Neural crest cell (in vitro differentiated cells): ENCODE measurements around the gene OR5K1. TPM values are rescaled to one million over a fixed set of nuclear protein-coding genes. Genes with fewer than 3 reads are reported as not detected.

Experiments
- DNase-seq: peaks from one replicate; pipeline ENCODE4 v3.0.0; 2021; ENCODE audit warnings: low read depth, mixed read lengths, low spot score
- H3K27ac Mint-ChIP-seq: one replicate; pipeline ENCODE4 v1.8.0; 2021; ENCODE audit warnings: mild to moderate bottlenecking, mixed read lengths; ENCODE audit not compliant: unreplicated experiment
- H3K27me3 Mint-ChIP-seq: 2 replicates; pipeline ENCODE4 v1.8.0; 2021; ENCODE audit warnings: low read depth, mild to moderate bottlenecking, mixed read lengths
- H3K36me3 Mint-ChIP-seq: 2 replicates; pipeline ENCODE4 v1.8.0; 2021; ENCODE audit warnings: low read depth, mild to moderate bottlenecking, mixed read lengths
- H3K4me1 Mint-ChIP-seq: 2 replicates; pipeline ENCODE4 v1.8.0; 2021; ENCODE audit warnings: mixed read lengths
- H3K4me3 Mint-ChIP-seq: one replicate; pipeline ENCODE4 v1.8.0; 2021; ENCODE audit warnings: mild to moderate bottlenecking, mixed read lengths
- H3K9me3 Mint-ChIP-seq: 2 replicates; pipeline ENCODE4 v1.8.0; 2021; ENCODE audit warnings: mixed read lengths
- CTCF ChIP-seq: fragments of 200-600 bp; sonication (generic); conservative IDR thresholded peaks from 2 replicates; pipeline ENCODE4 v1.5.0; 2021; ENCODE audit warnings: antibody characterized with exemption, mild to moderate bottlenecking
- total RNA-seq: library from RNA; stranded (reverse); gene quantifications from 2 replicates; pipeline ENCODE4 v1.2.1, GENCODE V29; 2021

The OR5K1 gene
- total RNA-seq, 1 donor from 2014 or later, result not detected

- Mint-ChIP-seq H3K27ac (no peak overlapping the region), H3K4me3 (no peak overlapping the region), H3K9me3 (no peaks in the 10 kb centered on the region), H3K36me3 (no peaks in the 10 kb centered on the region), H3K27me3 (peaks cover 2% of the 10 kb centered on the region), H3K4me1 (no peaks in the 10 kb centered on the region)
- no peak for TF ChIP-seq CTCF
- no peak for DNase-seq
Measured at GRCh38 chr3:98457543-98457942, 5.5 kb upstream of the OR5K1 start.

DNA sequence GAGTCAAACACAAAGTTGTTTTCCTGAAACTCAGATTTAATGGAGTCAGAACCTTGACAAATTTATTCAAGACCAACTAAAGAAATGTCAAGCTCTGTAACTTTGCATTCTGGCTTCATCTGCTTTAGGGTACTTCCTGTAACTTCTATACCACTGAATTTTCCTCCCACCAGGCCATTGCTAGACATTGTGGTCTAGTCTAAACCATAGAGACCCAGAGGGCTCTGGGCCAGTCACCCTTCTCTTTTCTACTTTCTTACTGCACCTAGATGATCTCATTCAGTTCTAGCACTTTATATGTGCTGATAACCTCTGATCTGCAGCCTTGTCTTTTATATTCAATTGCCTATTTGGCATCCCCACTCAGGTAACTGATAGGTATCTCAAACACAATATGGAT, 2.8 kb upstream of the OR5K1 start:
- H3K9me3 Mint-ChIP-seq, result no peaks in the 10 kb centered on the region
- TF ChIP-seq CTCF, result no peak
- H3K27me3 Mint-ChIP-seq, result no peaks in the 10 kb centered on the region
- H3K36me3 Mint-ChIP-seq, result no peaks in the 10 kb centered on the region
- no peaks in the 10 kb centered on the region for H3K4me1 Mint-ChIP-seq
- H3K27ac Mint-ChIP-seq, result no peak overlapping the region
- no peak overlapping the region for H3K4me3 Mint-ChIP-seq
- no peak for DNase-seq

DNA sequence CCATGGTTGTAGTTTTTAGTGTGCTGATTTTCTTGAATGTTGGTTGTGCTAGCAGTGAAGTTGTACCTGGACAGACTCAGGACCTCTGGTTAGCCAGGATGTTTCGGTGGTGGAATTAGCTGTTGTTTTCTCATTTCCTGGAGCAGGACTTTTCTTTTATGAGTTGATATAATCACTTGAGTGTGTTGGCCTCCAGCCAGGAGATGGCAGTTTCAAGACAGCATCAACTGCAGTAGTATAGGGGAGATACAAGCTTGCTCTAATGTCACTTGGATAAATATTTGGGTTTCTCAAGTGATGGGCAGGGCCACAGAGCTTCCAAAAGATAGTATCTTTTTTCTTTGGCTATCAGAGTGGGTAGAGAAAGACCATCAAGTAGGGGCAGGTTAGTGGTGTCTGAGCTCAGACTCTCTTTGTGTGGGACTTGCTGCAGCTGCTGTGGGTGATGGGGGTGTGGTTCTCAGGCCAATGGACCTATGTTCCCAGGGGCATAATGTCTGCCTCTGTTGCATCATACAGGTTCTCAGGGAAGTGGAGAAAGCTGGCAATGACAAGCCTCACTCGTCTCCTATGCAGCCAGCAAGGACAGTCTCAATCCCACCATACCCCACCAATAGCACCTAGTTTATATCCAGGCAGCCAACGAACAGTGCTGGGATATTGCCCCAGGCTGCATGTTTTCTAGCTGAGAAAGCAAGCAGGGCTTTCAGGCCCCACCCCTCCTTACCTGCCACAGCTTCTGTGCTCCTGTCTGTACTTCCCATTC, 19.9 kb downstream of the OR5K1 start:
- H3K4me1 Mint-ChIP-seq, result no peaks in the 10 kb centered on the region
- H3K27me3 Mint-ChIP-seq, result peaks cover 4% of the 10 kb centered on the region
- no peak overlapping the region for H3K27ac Mint-ChIP-seq
- H3K36me3 Mint-ChIP-seq, result no peaks in the 10 kb centered on the region
- TF ChIP-seq CTCF, result no peak
- DNase-seq, result no peak
- no peak overlapping the region for H3K4me3 Mint-ChIP-seq
- peaks cover 9% of the 10 kb centered on the region for H3K9me3 Mint-ChIP-seq

GRCh38 chr3:98483626-98484025, 20.6 kb downstream of the OR5K1 start:
- H3K4me1 Mint-ChIP-seq, result no peaks in the 10 kb centered on the region
- H3K9me3 Mint-ChIP-seq, result peaks cover 9% of the 10 kb centered on the region
- no peaks in the 10 kb centered on the region for H3K36me3 Mint-ChIP-seq
- no peak for TF ChIP-seq CTCF
- no peak for DNase-seq
- peaks cover 4% of the 10 kb centered on the region for H3K27me3 Mint-ChIP-seq
- no peak overlapping the region for H3K27ac Mint-ChIP-seq
- no peak overlapping the region for H3K4me3 Mint-ChIP-seq

DNA sequence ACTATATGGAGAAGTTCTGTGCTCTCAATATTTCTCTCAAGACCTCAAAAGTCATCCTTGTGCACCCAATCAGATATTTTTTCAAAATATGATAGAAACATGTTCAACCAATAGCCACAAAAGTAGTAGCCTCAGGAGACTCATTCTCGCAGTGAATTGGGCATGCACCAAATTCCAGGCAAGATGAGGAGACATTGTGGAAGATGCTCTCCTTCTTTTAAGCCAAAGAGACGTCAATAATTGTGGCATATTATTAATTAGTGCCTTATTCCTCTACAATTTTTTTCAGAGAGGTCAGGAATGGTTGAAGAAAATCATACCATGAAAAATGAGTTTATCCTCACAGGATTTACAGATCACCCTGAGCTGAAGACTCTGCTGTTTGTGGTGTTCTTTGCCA, 34.4 kb downstream of the OR5K1 start, which contains the start of gene OR5K2:
Gene OR5K2, plus strand, starts transcription at position 301 of the 400 bp plus-strand sequence. Its CDS starts 0 bp downstream, at position 301.
- H3K9me3 Mint-ChIP-seq, result no peaks in the 10 kb centered on the region
- H3K4me3 Mint-ChIP-seq, result no peak within 1 kb of the TSS
- H3K27ac Mint-ChIP-seq, result no peak within 1 kb of the TSS
- no peak for DNase-seq
- H3K4me1 Mint-ChIP-seq, result no peaks in the 10 kb centered on the region
- no peaks in the 10 kb centered on the region for H3K36me3 Mint-ChIP-seq
- no peak for TF ChIP-seq CTCF
- H3K27me3 Mint-ChIP-seq, result peaks cover 14% of the 10 kb centered on the region
